Liver (tissue), 2 donors: ENCODE data around the gene ANKRD6.

Experiments
- CTCF ChIP-seq: fragments of 150-350 bp; IDR thresholded peaks from 2 replicates; pipeline ENCODE4 v1.5.1; 2017; ENCODE audit warnings: improper control_type of control experiment, low read depth, low read length; ENCODE audit not compliant: missing input control
- YY1 ChIP-seq: IDR thresholded peaks from 2 replicates; pipeline ENCODE4 v1.6.1; 2016; ENCODE audit warnings: antibody characterized with exemption, mild to moderate bottlenecking
- ZBTB33 ChIP-seq: IDR thresholded peaks from 2 replicates; pipeline ENCODE4 v1.6.1; 2016; ENCODE audit warnings: antibody characterized with exemption
- donor health status: healthy.

GRCh38 chr6:89522778-89523177, 89.8 kb downstream of the ANKRD6 start:
- TF ChIP-seq YY1, result no peak
- TF ChIP-seq ZBTB33, result no peak
- TF ChIP-seq CTCF, result no peak
